GM12878 (cell line): ENCODE measurements around the gene TUBB3. TPM values are rescaled to one million over a fixed set of nuclear protein-coding genes. Genes with fewer than 3 reads are reported as not detected.

Experiments used
- ATAC-seq: fragments of 200-7000 bp; cut with Tn5 transposase; 3 replicates; pipeline ENCODE4 v1.9.1; 2020; ENCODE audit warnings: mild to moderate bottlenecking, moderate library complexity
- BruUV-seq: library from RNA; stranded (reverse); fragments of 400-500 nt; replicated peaks from 2 replicates; lab custom pipeline; 2021; lab: Mats Ljungman, UMichigan
- CTCF ChIA-PET: fragments of 300-600 bp; sonication (Branson Sonifier 250); formaldehyde crosslinking; extraction: SDS; loops from one replicate; lab custom pipeline; 2021; ENCODE audit warnings: inconsistent platforms; lab: Yijun Ruan, JAX
- POLR2A ChIA-PET: fragments of 350-600 bp; formaldehyde crosslinking; extraction: SDS; loops from one replicate; lab custom pipeline; 2021; ENCODE audit warnings: inconsistent platforms; lab: Charles Lee
- RAD21 ChIA-PET: fragments of 300-600 bp; sonication (Branson Sonifier 250); formaldehyde crosslinking; loops from one replicate; lab custom pipeline; 2023; ENCODE audit warnings: antibody characterized with exemption; ENCODE audit not compliant: unreplicated experiment; lab: Charles Lee
- SMC1A ChIA-PET: fragments of 300-600 bp; sonication (Branson Sonifier 250); formaldehyde crosslinking; loops from one replicate; lab custom pipeline; 2023; ENCODE audit not compliant: unreplicated experiment, uncharacterized antibody; lab: Charles Lee
- DNase-seq: peaks from one replicate; pipeline ENCODE4 v3.0.0-alpha.2; 2011; ENCODE audit warnings: low read depth, low spot score
- FAIRE-seq: peaks from 3 replicates; lab custom pipeline; 2011; peaks lifted over from hg19 to GRCh38; lab: Jason Lieb, UNC
- H2AFZ ChIP-seq: 2 replicates; pipeline ENCODE4 v1.6.0; 2011; ENCODE audit warnings: low read depth, low read length, control low read depth; ENCODE audit not compliant: control insufficient read depth
- H3K27ac ChIP-seq: 2 replicates; pipeline ENCODE4 v1.5.1; 2011; ENCODE audit warnings: control low read depth; ENCODE audit not compliant: control insufficient read depth, insufficient read depth
- H3K27me3 ChIP-seq, 2 experiments: replicated peaks in 1 of 2; 2 replicates each; pipeline versions ENCODE4 v1.6.0 to v1.6.1; 2011; ENCODE audit warnings: low read length in 1 of 2; ENCODE audit not compliant: control insufficient read depth in 2 of 2, insufficient read depth in 2 of 2
- H3K36me3 ChIP-seq, 2 experiments: 2 replicates each; pipeline ENCODE4 v1.5.1; 2011; ENCODE audit warnings: low read length in 1 of 2; ENCODE audit not compliant: control insufficient read depth in 2 of 2, insufficient read depth in 2 of 2
- H3K4me1 ChIP-seq: 2 replicates; pipeline ENCODE4 v1.6.1; 2011; ENCODE audit warnings: mild to moderate bottlenecking, low read length, moderate library complexity, mixed read lengths; ENCODE audit not compliant: control insufficient read depth, insufficient read depth
- H3K4me2 ChIP-seq: 2 replicates; pipeline ENCODE4 v1.6.0; 2011; ENCODE audit warnings: control low read depth; ENCODE audit not compliant: control insufficient read depth, insufficient read depth
- H3K4me3 ChIP-seq: fragments of 200-600 bp; sonication (generic); 2 replicates; pipeline ENCODE4 v1.5.1; 2016
- H3K79me2 ChIP-seq: 2 replicates; pipeline ENCODE4 v1.6.0; 2011; ENCODE audit warnings: low read length; ENCODE audit not compliant: control insufficient read depth, insufficient read depth
- H3K9ac ChIP-seq: 2 replicates; pipeline ENCODE4 v1.8.0; 2011; ENCODE audit warnings: low read length, control low read depth, mixed read lengths; ENCODE audit not compliant: control insufficient read depth, insufficient read depth
- H3K9me3 ChIP-seq: replicated peaks from 3 replicates; pipeline ENCODE4 v1.5.1; 2011; ENCODE audit warnings: mild to moderate bottlenecking, low read length; ENCODE audit not compliant: control insufficient read depth, insufficient read depth
- H4K20me1 ChIP-seq: 2 replicates; pipeline ENCODE4 v1.6.0; 2011; ENCODE audit not compliant: control insufficient read depth, insufficient read depth
- DPF2 ChIP-seq: fragments of 450-650 bp; IDR thresholded peaks from 2 replicates; pipeline ENCODE4 v1.6.1; 2017; ENCODE audit warnings: mild to moderate bottlenecking
- EP300 ChIP-seq, 2 experiments: fragments of 150-350 bp in 1 of 2; IDR thresholded peaks; 2 replicates each; pipeline ENCODE4 v1.6.1; 2011 to 2012; ENCODE audit warnings: low read depth in 2 of 2, low read length in 2 of 2, borderline replicate concordance in 1 of 2, improper control_type of control experiment in 1 of 2, inconsistent platforms in 1 of 2; ENCODE audit not compliant: control insufficient read depth in 1 of 2
- HCFC1 ChIP-seq: fragments of 150-350 bp; IDR thresholded peaks from 2 replicates; pipeline ENCODE4 v1.6.1; 2014; ENCODE audit warnings: low read length
- MEF2A ChIP-seq: IDR thresholded peaks from 2 replicates; pipeline ENCODE4 v1.6.1; 2011; ENCODE audit warnings: low read depth, mild to moderate bottlenecking, low read length, moderate library complexity; ENCODE audit not compliant: insufficient read depth
- MYB ChIP-seq: fragments of 150-350 bp; IDR thresholded peaks from 2 replicates; pipeline ENCODE4 v1.6.1; 2014; ENCODE audit warnings: mild to moderate bottlenecking, low read depth, low read length, borderline replicate concordance
- POLR2A ChIP-seq: IDR thresholded peaks from 2 replicates; pipeline ENCODE4 v1.6.1; 2011; ENCODE audit warnings: low read depth, mild to moderate bottlenecking, low read length
- TCF3 ChIP-seq: IDR thresholded peaks from 2 replicates; pipeline ENCODE4 v1.6.1; 2012; ENCODE audit warnings: low read depth, mild to moderate bottlenecking, low read length, borderline replicate concordance; ENCODE audit not compliant: insufficient read depth
- WRNIP1 ChIP-seq: IDR thresholded peaks from 2 replicates; pipeline ENCODE4 v1.6.1; 2011; ENCODE audit warnings: low read depth, low read length, improper control_type of control experiment, borderline replicate concordance
- WGBS: methylation state at CpG from one replicate; pipeline ENCODE4 v1.1.6; 2016; ENCODE audit warnings: low lambda C conversion rate; ENCODE audit not compliant: insufficient replicate concordance, insufficient coverage; ENCODE audit errors: missing lambda C conversion rate; 5-methylcytosine and 5-hydroxymethylcytosine counted together
- in situ Hi-C: fragments of 300-500 bp; cut with MboI; formaldehyde crosslinking; loops from 9 replicates; pipeline ENCODE4 v1.14.3; 2018; ENCODE audit warnings: mixed read lengths
- intact Hi-C: fragments of 100-400 bp; cut with micrococcal nuclease; formaldehyde crosslinking; loops from one replicate; pipeline ENCODE4 v1.14.2; 2022; ENCODE audit not compliant: unreplicated experiment
- polyA plus RNA-seq, 11 experiments: library from polyadenylated mRNA; depleted of rRNA in 4 of 11; unstranded in 6 of 11; stranded (reverse) in 5 of 11; fragments of >200 nt; fragmentation: Nextera tagmentation in 4 of 11; fragmentation: Illumina TruSeq in 1 of 11; extraction: Ambion mirVana in 4 of 11; extraction: Trizol in 1 of 11; gene quantifications; 1 replicate in 1 of 11; 2 replicates in 10 of 11; pipeline versions ENCODE4 v1.2.1 to v1.2.3, GENCODE V29; 2011 to 2016; ENCODE audit warnings: inconsistent platforms in 2 of 11, missing spikeins in 2 of 11, low read depth in 1 of 11
- total RNA-seq, 4 experiments: library from RNA; depleted of rRNA in 3 of 4; stranded (reverse); fragments of >200 nt in 3 of 4; fragmentation: Illumina TruSeq in 1 of 4; extraction: Trizol in 1 of 4; gene quantifications; 2 replicates each; pipeline versions ENCODE4 v1.2.1 to v1.2.3, GENCODE V29; 2013 to 2021

The TUBB3 gene
- total and polyA plus RNA-seq, 10 of the 15 experiments (the other 5 are each of a cell fraction or from before 2014, with no cell fraction given): 0.09 to 2.5 (median 0.58) TPM; not detected in 1

GRCh38 chr16:89904606-89905510 is 18.3 kb upstream of the TUBB3 start:
- no peaks in the 10 kb centered on the region for H4K20me1 ChIP-seq
- FAIRE-seq: no peak
- in situ Hi-C loops: no loop called here
- no peak overlapping the region for H3K27ac ChIP-seq
- H3K27me3 ChIP-seq: no peaks in the 10 kb centered on the region
- RAD21 ChIA-PET: interaction anchor here (1.5 kb wide), 1 partner anchor 43 kb away, joined by 3 read pairs; no protein-coding TSS in a partner anchor
- no peak for DNase-seq
- SMC1A ChIA-PET: no interaction called here
- intact Hi-C loops: no loop called here
- H3K4me1 ChIP-seq: no peaks in the 10 kb centered on the region
- no peak overlapping the region for H3K4me2 ChIP-seq
- POLR2A ChIA-PET: no interaction called here
- H2AFZ ChIP-seq: no peak overlapping the region
- H3K4me3 ChIP-seq: no peak overlapping the region
- BruUV-seq: no TSS peak
- peaks cover 9 to 27% of the 10 kb centered on the region in 2 experiments for H3K36me3 ChIP-seq
- H3K79me2 ChIP-seq: no peaks in the 10 kb centered on the region
- H3K9me3 ChIP-seq: no peaks in the 10 kb centered on the region; the same call in 2 of the 3 replicates
- WGBS: 87% methylated on average over 27 of the region's 31 CpGs
- CTCF ChIA-PET: no interaction called here
- H3K9ac ChIP-seq: no peak overlapping the region
- TF ChIP-seq MYB: no peak
- TF ChIP-seq POLR2A: peak; percentile 54
- no peak for TF ChIP-seq EP300 (IDR thresholded peaks at IDR 0.05; ENCODE audit: borderline replicate concordance in 1 of 2, control insufficient read depth in 1 of 2, low read depth in 2 of 2, low read length in 2 of 2)
- TF ChIP-seq DPF2: no peak
- TF ChIP-seq WRNIP1: no peak
- no peak for TF ChIP-seq HCFC1
- no peak for TF ChIP-seq TCF3
- TF ChIP-seq MEF2A: no peak
- no peak; the same call in 2 of the 3 replicates for ATAC-seq
